Thyroid gland (tissue), 4 donors: ENCODE measurements around the gene PRDM1. TPM values are rescaled to one million over a fixed set of nuclear protein-coding genes. Genes with fewer than 3 reads are reported as not detected.

Source experiments
- DNase-seq, 2 donors: peaks; one replicate each; pipeline ENCODE4 v3.0.0-alpha.2; 2019
- H3K27ac ChIP-seq, 3 donors: fragments of 200-600 bp; sonication (generic); 1 replicate in 2 of 3; 2 replicates in 1 of 3; pipeline ENCODE4 v1.5.1; 2016 to 2019; ENCODE audit warnings: mild to moderate bottlenecking in 1 of 3, moderate library complexity in 1 of 3
- H3K27me3 ChIP-seq: fragments of 200-600 bp; sonication (generic); one replicate; pipeline ENCODE4 v1.5.1; 2019
- H3K36me3 ChIP-seq, 2 donors: fragments of 200-600 bp; sonication (generic); one replicate each; pipeline ENCODE4 v1.5.1; 2016 to 2019
- H3K4me1 ChIP-seq, 2 donors: fragments of 200-600 bp; sonication (generic); one replicate each; pipeline ENCODE4 v1.5.1; 2017 to 2019
- H3K4me3 ChIP-seq, 3 donors: fragments of 200-600 bp; sonication (generic); replicated peaks in 1 of 3; 1 replicate in 2 of 3; 2 replicates in 1 of 3; pipeline ENCODE4 v1.5.1; 2016; ENCODE audit warnings: mild to moderate bottlenecking in 1 of 3
- H3K9me3 ChIP-seq: fragments of 200-600 bp; sonication (generic); one replicate; pipeline ENCODE4 v1.5.1; 2017
- POLR2A ChIP-seq, 2 donors: fragments of 450-650 bp; IDR thresholded peaks; one replicate each; pipeline ENCODE4 v1.6.1; 2017; ENCODE audit warnings: antibody characterized with exemption in 2 of 2, mild to moderate bottlenecking in 2 of 2, moderate library complexity in 1 of 2
- WGBS, 2 donors: methylation state at CpG; one replicate each; pipeline ENCODE4 v1.1.5; 2017; 5-methylcytosine and 5-hydroxymethylcytosine counted together
- intact Hi-C: fragments of 100-400 bp; cut with DNase I; formaldehyde crosslinking; loops from one replicate; pipeline ENCODE4 v1.15.1; 2023
- total RNA-seq, 4 donors: library from RNA; depleted of rRNA; stranded (reverse); fragments of >200 nt; gene quantifications; one replicate each; pipeline ENCODE4 v1.2.3, GENCODE V29; 2016
- TF ChIP-seq, protein P1 (sequence below), 6 experiments: fragments of 200-600 bp in 3 of 6; fragments of 450-650 bp in 3 of 6; sonication (generic) in 3 of 6; IDR thresholded peaks; one replicate each; pipeline ENCODE4 v1.5.1; 2016 to 2019; ENCODE audit warnings: antibody characterized with exemption in 6 of 6, mild to moderate bottlenecking in 2 of 6, inconsistent platforms in 1 of 6, moderate library complexity in 1 of 6

The PRDM1 gene
- total RNA-seq, 4 donors from 2014 or later: 5.6 to 7.6 (median 7.0) TPM

DNA sequence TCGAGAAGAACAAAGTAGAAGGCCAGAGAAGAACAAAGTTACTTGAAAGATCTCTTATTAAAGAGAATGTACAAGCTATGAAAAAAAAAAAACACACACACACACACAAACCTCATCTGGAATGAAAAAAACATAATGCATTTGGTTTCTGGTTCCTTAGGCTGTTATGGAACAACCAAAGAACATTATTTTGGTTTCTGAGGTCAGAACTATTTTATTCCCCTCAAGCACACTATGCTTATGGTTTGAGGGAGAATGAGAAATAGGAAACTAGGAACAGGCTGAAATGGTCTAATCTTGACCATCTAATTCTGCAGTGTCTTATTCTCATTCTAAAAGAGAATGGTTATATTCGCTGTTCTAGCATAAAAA, 8.8 kb downstream of the PRDM1 start:
- no peaks in the 10 kb centered on the region for H3K9me3 ChIP-seq
- no peak for DNase-seq
- H3K27me3 ChIP-seq: no peaks in the 10 kb centered on the region
- intact Hi-C loops: no loop called here
- no peaks in the 10 kb centered on the region for H3K36me3 ChIP-seq
- H3K4me3 ChIP-seq: no peak overlapping the region
- 95 to 96% methylated on average over 2 of the region's 2 CpGs for WGBS, 2 donors
- no peak overlapping the region for H3K27ac ChIP-seq
- TF ChIP-seq, protein P1, sequence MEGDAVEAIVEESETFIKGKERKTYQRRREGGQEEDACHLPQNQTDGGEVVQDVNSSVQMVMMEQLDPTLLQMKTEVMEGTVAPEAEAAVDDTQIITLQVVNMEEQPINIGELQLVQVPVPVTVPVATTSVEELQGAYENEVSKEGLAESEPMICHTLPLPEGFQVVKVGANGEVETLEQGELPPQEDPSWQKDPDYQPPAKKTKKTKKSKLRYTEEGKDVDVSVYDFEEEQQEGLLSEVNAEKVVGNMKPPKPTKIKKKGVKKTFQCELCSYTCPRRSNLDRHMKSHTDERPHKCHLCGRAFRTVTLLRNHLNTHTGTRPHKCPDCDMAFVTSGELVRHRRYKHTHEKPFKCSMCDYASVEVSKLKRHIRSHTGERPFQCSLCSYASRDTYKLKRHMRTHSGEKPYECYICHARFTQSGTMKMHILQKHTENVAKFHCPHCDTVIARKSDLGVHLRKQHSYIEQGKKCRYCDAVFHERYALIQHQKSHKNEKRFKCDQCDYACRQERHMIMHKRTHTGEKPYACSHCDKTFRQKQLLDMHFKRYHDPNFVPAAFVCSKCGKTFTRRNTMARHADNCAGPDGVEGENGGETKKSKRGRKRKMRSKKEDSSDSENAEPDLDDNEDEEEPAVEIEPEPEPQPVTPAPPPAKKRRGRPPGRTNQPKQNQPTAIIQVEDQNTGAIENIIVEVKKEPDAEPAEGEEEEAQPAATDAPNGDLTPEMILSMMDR (IDR thresholded peaks at IDR 0.05): no peak
- TF ChIP-seq POLR2A (IDR thresholded peaks at IDR 0.05): no peak
- H3K4me1 ChIP-seq: peaks cover 6 to 16% of the 10 kb centered on the region in 2 donors

DNA sequence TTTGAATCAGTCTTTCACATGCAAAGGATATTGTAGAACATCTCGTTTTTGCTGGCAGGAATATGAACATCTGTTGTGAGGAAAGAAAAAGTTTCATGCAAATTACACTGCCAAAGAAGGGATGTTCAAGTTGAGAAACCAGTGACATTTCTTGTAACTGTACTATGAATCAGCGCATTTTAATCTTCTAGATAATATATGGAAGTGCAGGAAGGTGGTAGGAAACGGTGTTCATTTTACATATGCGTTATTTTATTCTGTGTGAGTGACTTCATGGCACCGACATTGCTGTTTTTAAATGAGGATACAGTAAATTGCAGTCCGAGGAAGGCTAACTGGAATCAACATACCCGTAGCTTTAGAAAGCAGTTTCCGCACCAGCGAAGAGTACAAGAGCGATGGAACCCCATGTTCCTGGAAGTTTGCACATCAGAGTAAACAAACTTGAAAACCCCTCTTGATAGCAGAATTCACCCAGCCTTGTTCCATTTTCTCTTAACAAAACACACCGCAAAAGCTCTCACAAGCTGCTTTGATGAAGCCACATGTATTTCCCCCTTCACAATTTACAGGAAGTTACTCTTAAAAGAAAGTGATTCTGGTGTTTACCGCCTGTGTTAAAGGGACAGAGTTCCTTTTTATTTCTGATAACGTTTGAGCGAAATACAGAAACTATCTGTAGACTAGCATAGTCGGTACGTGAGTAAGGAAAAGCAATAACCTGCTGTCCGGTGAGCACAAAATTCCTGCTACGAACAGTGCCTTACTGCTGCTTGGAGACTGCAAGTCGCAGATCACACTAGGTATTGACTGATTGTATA, 11.5 kb downstream of the PRDM1 start:
- intact Hi-C loops: no loop called here
- DNase-seq: peak; percentile 57 to 60
- H3K27me3 ChIP-seq: no peaks in the 10 kb centered on the region
- H3K4me1 ChIP-seq: peaks cover 10 to 36% of the 10 kb centered on the region in 2 donors
- no peaks in the 10 kb centered on the region for H3K9me3 ChIP-seq
- H3K36me3 ChIP-seq: no peaks in the 10 kb centered on the region
- TF ChIP-seq, protein P1 (IDR thresholded peaks at IDR 0.05): no peak
- TF ChIP-seq POLR2A (IDR thresholded peaks at IDR 0.05): peak in 1 of 2 donors; percentile 15
- WGBS, 2 donors: 7 to 9% methylated on average over 19 of the region's 19 CpGs
- peak overlapping the region; percentile 72 to 89 (median 88) for H3K27ac ChIP-seq
- H3K4me3 ChIP-seq: peak overlapping the region; percentile 3 to 38 (median 34)

DNA sequence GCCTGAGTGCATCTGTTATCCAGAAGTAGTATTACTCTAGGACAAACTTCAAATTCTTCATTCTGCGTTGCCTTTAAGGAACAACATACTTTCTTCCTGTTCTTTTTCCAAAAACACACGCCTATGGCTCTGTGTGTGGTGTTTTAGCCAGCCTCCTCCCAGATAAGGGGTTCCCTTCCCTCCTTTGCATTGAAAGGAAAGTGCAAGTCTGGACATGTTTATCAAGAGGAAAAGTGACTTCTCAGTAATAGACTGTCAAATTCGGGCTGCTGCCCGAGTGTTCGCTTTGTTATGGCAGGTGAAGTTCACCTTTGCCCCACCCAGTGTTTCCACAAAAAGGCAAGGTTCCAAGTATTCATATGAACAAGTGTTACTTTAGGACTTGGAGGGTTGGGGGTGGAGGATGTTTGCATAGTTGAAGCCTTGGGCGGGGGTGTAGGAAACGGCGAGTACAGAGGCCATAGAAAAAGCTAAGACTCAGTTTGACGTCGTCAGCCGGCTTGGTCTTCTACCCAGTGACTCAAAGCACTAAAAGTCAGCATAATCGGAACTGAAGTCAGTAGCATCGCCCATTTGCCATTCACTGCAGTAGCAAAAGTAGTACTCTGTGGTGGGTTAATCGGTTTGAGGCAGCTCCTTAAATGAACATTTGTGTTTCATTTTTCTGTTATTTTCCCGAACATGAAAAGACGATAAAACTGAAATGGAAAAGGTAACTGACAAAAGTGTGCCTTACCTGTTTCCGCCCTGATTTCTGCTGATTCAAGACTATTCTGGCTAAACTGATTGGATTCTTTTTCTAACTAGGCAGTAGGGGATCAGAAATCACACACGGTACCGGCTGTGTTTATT, 12.5 kb downstream of the PRDM1 start:
- Histone ChIP-seq H3K36me3 (no peaks in the 10 kb centered on the region), H3K4me1 (peaks cover 17 to 36% of the 10 kb centered on the region in 2 donors), H3K27me3 (no peaks in the 10 kb centered on the region), H3K27ac (peak overlapping the region; percentile 72 to 89 (median 88)), H3K4me3 (peak overlapping the region in 2 of 3 donors; percentile 34 to 38), H3K9me3 (no peaks in the 10 kb centered on the region)
- intact Hi-C loops: no loop called here
- TF ChIP-seq, protein P1 (IDR thresholded peaks at IDR 0.05): no peak
- peak in 1 of 2 donors; percentile 76 for TF ChIP-seq POLR2A (IDR thresholded peaks at IDR 0.05)
- peak; percentile 67 to 72 for DNase-seq
- 9 to 18% methylated on average over 19 of the region's 19 CpGs for WGBS, 2 donors

DNA sequence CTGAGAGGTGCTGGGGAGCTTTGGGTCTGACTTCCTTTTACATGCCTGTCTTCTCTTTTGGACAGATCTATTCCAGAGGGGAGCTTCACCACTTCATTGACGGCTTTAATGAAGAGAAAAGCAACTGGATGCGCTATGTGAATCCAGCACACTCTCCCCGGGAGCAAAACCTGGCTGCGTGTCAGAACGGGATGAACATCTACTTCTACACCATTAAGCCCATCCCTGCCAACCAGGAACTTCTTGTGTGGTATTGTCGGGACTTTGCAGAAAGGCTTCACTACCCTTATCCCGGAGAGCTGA, 13.1 kb downstream of the PRDM1 start:
- H3K4me1 ChIP-seq: peaks cover 17 to 33% of the 10 kb centered on the region in 2 donors
- H3K27ac ChIP-seq: peak overlapping the region; percentile 72 to 89 (median 88)
- H3K4me3 ChIP-seq: peak overlapping the region in 2 of 3 donors; percentile 6 to 34
- no peaks in the 10 kb centered on the region for H3K36me3 ChIP-seq
- no peak for TF ChIP-seq POLR2A (IDR thresholded peaks at IDR 0.05)
- TF ChIP-seq, protein P1 (IDR thresholded peaks at IDR 0.05): no peak
- 17 to 25% methylated on average over 7 of the region's 7 CpGs for WGBS, 2 donors
- H3K27me3 ChIP-seq: no peaks in the 10 kb centered on the region
- intact Hi-C loops: no loop called here
- H3K9me3 ChIP-seq: no peaks in the 10 kb centered on the region
- DNase-seq: peak; percentile 60 to 68
